Upper lobe of left lung (tissue), 6 donors: ENCODE measurements around the gene KHDC1. TPM values are rescaled to one million over a fixed set of nuclear protein-coding genes. Genes with fewer than 3 reads are reported as not detected.
A peak's percentile ranks its signal among the peaks of the same experiment; 100 is the strongest.
"Not testable (repeated sequence)": the region's sequence is repeated elsewhere in the genome, so short reads cannot be mapped to it uniquely, and the experiment has no call there.

ENCODE experiments used
- ATAC-seq, 2 donors: fragments of 200-7000 bp; cut with Tn5 transposase; one replicate each; pipeline ENCODE4 v1.9.1; 2022; ENCODE audit warnings: mild to moderate bottlenecking in 2 of 2, moderate library complexity in 2 of 2; ENCODE audit not compliant: low FRiP score in 2 of 2
- DNase-seq, 2 donors: peaks; one replicate each; pipeline ENCODE4 v3.0.0-alpha.2; 2019 to 2020
- H3K27ac ChIP-seq, 4 donors: fragments of 200-600 bp; sonication (generic); one replicate each; pipeline ENCODE4 v1.5.1; 2016 to 2019
- H3K27me3 ChIP-seq, 4 donors: fragments of 200-600 bp; sonication (generic); one replicate each; pipeline ENCODE4 v1.5.1; 2017 to 2019
- H3K36me3 ChIP-seq, 4 donors: fragments of 200-600 bp; sonication (generic); one replicate each; pipeline ENCODE4 v1.5.1; 2016 to 2019
- H3K4me1 ChIP-seq, 4 donors: fragments of 200-600 bp; sonication (generic); one replicate each; pipeline ENCODE4 v1.5.1; 2018 to 2019
- H3K4me3 ChIP-seq, 4 donors: fragments of 200-600 bp; sonication (generic); one replicate each; pipeline ENCODE4 v1.5.1; 2017 to 2019; ENCODE audit warnings: mild to moderate bottlenecking in 2 of 4, moderate library complexity in 1 of 4
- H3K9me3 ChIP-seq, 4 donors: fragments of 200-600 bp; sonication (generic); one replicate each; pipeline ENCODE4 v1.5.1; 2018 to 2019
- CTCF ChIP-seq, 6 experiments: fragments of 450-650 bp in 4 of 6; fragments of 200-600 bp in 2 of 6; sonication (generic) in 2 of 6; IDR thresholded peaks; one replicate each; pipeline ENCODE4 v1.5.1; 2016 to 2019; ENCODE audit warnings: antibody characterized with exemption in 6 of 6
- EP300 ChIP-seq, 4 donors: sonication (generic); formaldehyde crosslinking; IDR thresholded peaks; one replicate each; pipeline ENCODE4 v1.5.1; 2017; ENCODE audit warnings: antibody characterized with exemption in 4 of 4, control low read depth in 2 of 4
- POLR2A ChIP-seq, 4 donors: fragments of 450-650 bp; IDR thresholded peaks; one replicate each; pipeline ENCODE4 v1.5.1; 2016 to 2017; ENCODE audit warnings: antibody characterized with exemption in 4 of 4, mild to moderate bottlenecking in 2 of 4
- POLR2AphosphoS5 ChIP-seq, 2 donors: sonication (generic); formaldehyde crosslinking; IDR thresholded peaks; one replicate each; pipeline ENCODE4 v1.5.1; 2017; ENCODE audit warnings: antibody characterized with exemption in 2 of 2
- WGBS, 2 donors: methylation state at CpG; one replicate each; pipeline ENCODE4 v1.1.5; 2017 to 2018; 5-methylcytosine and 5-hydroxymethylcytosine counted together
- total RNA-seq, 6 donors: library from RNA; depleted of rRNA in 4 of 6; stranded (reverse); fragments of >200 nt in 4 of 6; gene quantifications; one replicate each; pipeline versions ENCODE4 v1.1.0 to v1.2.1, GENCODE V29; 2016 to 2021
- donor health status: DM: no; HTN: no; CAD: no; lungs with moderate emphysema.
- donor health status: DM: no; HTN: yes; CAD: no; lungs with severe emphysema.

Gene KHDC1
- total RNA-seq, 6 donors from 2014 or later = 1.3 to 2.6 (median 2.0) TPM; not detected in 1

GRCh38 chr6:73290435-73290834 is 27.4 kb upstream of the KHDC1 start:
- H3K27ac ChIP-seq = no peak overlapping the region
- no peaks in the 10 kb centered on the region for H3K27me3 ChIP-seq
- no peaks in the 10 kb centered on the region for H3K9me3 ChIP-seq
- no peak overlapping the region for H3K4me3 ChIP-seq
- no peak for TF ChIP-seq CTCF (IDR thresholded peaks at IDR 0.05)
- no peak for TF ChIP-seq POLR2AphosphoS5 (IDR thresholded peaks at IDR 0.05)
- TF ChIP-seq POLR2A (IDR thresholded peaks at IDR 0.05) = no peak
- no peak for TF ChIP-seq EP300 (IDR thresholded peaks at IDR 0.05)
- no peaks in the 10 kb centered on the region for H3K4me1 ChIP-seq
- DNase-seq = no peak
- no peaks in the 10 kb centered on the region for H3K36me3 ChIP-seq
- ATAC-seq = no peak

GRCh38 chr6:73286752-73287151 is 23.8 kb upstream of the KHDC1 start:
- H3K9me3 ChIP-seq = no peaks in the 10 kb centered on the region
- DNase-seq (no peak), ATAC-seq (no peak)
- TF ChIP-seq POLR2AphosphoS5 (IDR thresholded peaks at IDR 0.05) = no peak
- no peak for TF ChIP-seq CTCF (IDR thresholded peaks at IDR 0.05)
- no peak for TF ChIP-seq EP300 (IDR thresholded peaks at IDR 0.05)
- TF ChIP-seq POLR2A (IDR thresholded peaks at IDR 0.05) = no peak
- no peak overlapping the region for H3K27ac ChIP-seq
- 90 to 91% methylated on average over 6 of the region's 6 CpGs for WGBS, 2 donors
- no peaks in the 10 kb centered on the region for H3K27me3 ChIP-seq
- H3K4me1 ChIP-seq = no peaks in the 10 kb centered on the region
- H3K36me3 ChIP-seq = no peaks in the 10 kb centered on the region
- H3K4me3 ChIP-seq = no peak overlapping the region

GRCh38 chr6:73285674-73286283 is 22.8 kb upstream of the KHDC1 start:
- Histone ChIP-seq H3K9me3 (no peaks in the 10 kb centered on the region), H3K4me3 (no peak overlapping the region), H3K36me3 (no peaks in the 10 kb centered on the region), H3K27me3 (no peaks in the 10 kb centered on the region), H3K27ac (no peak overlapping the region), H3K4me1 (no peaks in the 10 kb centered on the region)
- peak in 1 of 2 donors; percentile 44 for ATAC-seq
- WGBS, 2 donors = 55 to 69% methylated on average over 2 to 3 of the region's 3 CpGs
- DNase-seq = no peak
- TF ChIP-seq POLR2AphosphoS5 (IDR thresholded peaks at IDR 0.05) (no peak), POLR2A (IDR thresholded peaks at IDR 0.05) (no peak), CTCF (IDR thresholded peaks at IDR 0.05) (peak in 3 of 6 experiments; percentile 7 to 21 (median 16)), EP300 (IDR thresholded peaks at IDR 0.05) (no peak)

- Histone ChIP-seq H3K27me3 (no peaks in the 10 kb centered on the region), H3K4me3 (no peak overlapping the region), H3K36me3 (no peaks in the 10 kb centered on the region), H3K9me3 (no peaks in the 10 kb centered on the region), H3K27ac (no peak overlapping the region), H3K4me1 (no peaks in the 10 kb centered on the region)
- no peak for DNase-seq
- TF ChIP-seq CTCF (IDR thresholded peaks at IDR 0.05) (no peak), EP300 (IDR thresholded peaks at IDR 0.05) (no peak), POLR2AphosphoS5 (IDR thresholded peaks at IDR 0.05) (no peak), POLR2A (IDR thresholded peaks at IDR 0.05) (no peak)
- no peak for ATAC-seq
- 83 to 90% methylated on average over 5 of the region's 5 CpGs for WGBS, 2 donors
Measured at GRCh38 chr6:73282871-73283270, 19.9 kb upstream of the KHDC1 start.

GRCh38 chr6:73281684-73282083 is 18.7 kb upstream of the KHDC1 start:
- ATAC-seq = not testable (repeated sequence)
- WGBS, 2 donors = 95 to 98% methylated on average over 4 of the region's 4 CpGs

GRCh38 chr6:73269296-73269695 is 6.3 kb upstream of the KHDC1 start:
- not testable (repeated sequence) for H3K9me3 ChIP-seq, H3K27me3 ChIP-seq, ATAC-seq, H3K4me1 ChIP-seq, H3K4me3 ChIP-seq, H3K27ac ChIP-seq, DNase-seq, H3K36me3 ChIP-seq
- WGBS, 2 donors = 97 to 100% methylated on average over 12 of the region's 13 CpGs

More at GRCh38 chr6:73281684-73282083, 18.7 kb upstream of the KHDC1 start:
- not testable (repeated sequence) for H3K9me3 ChIP-seq, H3K27me3 ChIP-seq, DNase-seq, H3K4me3 ChIP-seq, H3K4me1 ChIP-seq, H3K27ac ChIP-seq, H3K36me3 ChIP-seq

GRCh38 chr6:73268896-73269295 is 5.9 kb upstream of the KHDC1 start:
- not testable (repeated sequence) for H3K4me1 ChIP-seq, H3K36me3 ChIP-seq, H3K27ac ChIP-seq, ATAC-seq, H3K4me3 ChIP-seq, H3K27me3 ChIP-seq, H3K9me3 ChIP-seq
- DNase-seq = peak in 1 of 2 donors; percentile 81
- WGBS, 2 donors = 97 to 100% methylated on average over 6 to 27 of the region's 27 CpGs
